Heart left ventricle (tissue), 16 donors: Measurements from ENCODE around the gene DR1. TPM values are rescaled to one million over a fixed set of nuclear protein-coding genes. Genes with fewer than 3 reads are reported as not detected.

ENCODE experiments used
- ATAC-seq, 4 donors: fragments of 200-7000 bp; cut with Tn5 transposase; one replicate each; pipeline ENCODE4 v1.9.1; 2020 to 2022; ENCODE audit warnings: moderate library complexity in 4 of 4, mild to moderate bottlenecking in 3 of 4, moderate number of reproducible peaks in 1 of 4
- DNase-seq, 5 donors: peaks; one replicate each; pipeline ENCODE4 v3.0.0-alpha.2; 2020
- H3K27ac ChIP-seq, 12 donors: fragments of 200-600 bp; sonication (generic) in 4 of 12; one replicate each; pipeline versions ENCODE4 v1.5.0 to v1.8.0; 2016 to 2022; ENCODE audit warnings: mild to moderate bottlenecking in 2 of 12
- H3K27me3 ChIP-seq, 9 donors: fragments of 200-600 bp; sonication (generic) in 2 of 9; one replicate each; pipeline versions ENCODE4 v1.5.1 to v1.8.0; 2016 to 2022; ENCODE audit warnings: mild to moderate bottlenecking in 3 of 9
- H3K36me3 ChIP-seq, 9 donors: fragments of 200-600 bp; sonication (generic) in 2 of 9; one replicate each; pipeline versions ENCODE4 v1.5.0 to v1.8.0; 2018 to 2022; ENCODE audit warnings: mild to moderate bottlenecking in 2 of 9
- H3K4me1 ChIP-seq, 12 donors: fragments of 200-600 bp; sonication (generic) in 4 of 12; one replicate each; pipeline versions ENCODE4 v1.5.0 to v1.8.0; 2016 to 2022; ENCODE audit warnings: mild to moderate bottlenecking in 3 of 12
- H3K4me3 ChIP-seq, 12 donors: fragments of 200-600 bp; sonication (generic) in 4 of 12; one replicate each; pipeline versions ENCODE4 v1.5.0 to v1.8.0; 2017 to 2022; ENCODE audit warnings: mild to moderate bottlenecking in 9 of 12, moderate library complexity in 4 of 12
- H3K9me3 ChIP-seq, 12 donors: fragments of 200-600 bp; sonication (generic) in 4 of 12; one replicate each; pipeline versions ENCODE4 v1.5.0 to v1.8.0; 2016 to 2022; ENCODE audit warnings: mild to moderate bottlenecking in 1 of 12
- POLR2A ChIP-seq, 2 donors: fragments of 450-650 bp; IDR thresholded peaks; one replicate each; pipeline ENCODE4 v1.6.1; 2017; ENCODE audit warnings: antibody characterized with exemption in 2 of 2, mild to moderate bottlenecking in 2 of 2, moderate library complexity in 2 of 2
- WGBS, 4 donors: extraction: QIAGEN DNeasy Blood & Tissue Kit in 2 of 4; methylation state at CpG; one replicate each; pipeline versions ENCODE4 v1.1.5 to v1.1.7; 2013 to 2018; 5-methylcytosine and 5-hydroxymethylcytosine counted together
- intact Hi-C, 10 donors: fragments of 100-400 bp; cut with DNase I; formaldehyde crosslinking; loops; one replicate each; pipeline versions ENCODE4 v1.11.1 to v1.14.2; 2022
- polyA plus RNA-seq, 2 donors: library from polyadenylated mRNA; stranded (reverse); fragments of 200-250 nt; gene quantifications; one replicate each; pipeline ENCODE4 v1.2.3, GENCODE V29; 2013
- total RNA-seq, 9 donors: library from RNA; depleted of rRNA in 2 of 9; stranded (reverse); fragments of >200 nt in 2 of 9; fragmentation: NEBNext Ultra II Directional in 3 of 9; extraction: Animal tissue kit (Norgen Biotek cat#: 25700) in 3 of 9; gene quantifications; one replicate each; pipeline versions ENCODE4 v1.1.0 to v1.2.4, GENCODE V29; 2016 to 2023
- TF ChIP-seq, protein P1 (sequence below), 12 donors: fragments of 200-600 bp; sonication (generic) in 4 of 12; IDR thresholded peaks; one replicate each; pipeline versions ENCODE4 v1.5.0 to v1.8.0; 2018 to 2022; ENCODE audit warnings: antibody characterized with exemption in 12 of 12, mild to moderate bottlenecking in 5 of 12
- donor health status: ischemic (EF 13 %, LVEDD 7.1; RV severe dilation, severe dysfunction).
- donor health status: healthy with polysubstance abuse.
- donor health status: DM: no; HTN: yes; CAD: no.
- donor health status: DM: no; HTN: no; CAD: no.
- donor health status: ischemic (EF 25% LVEDD 6.9; RV normal size, moderate dysfunction).
- donor health status: ischemic (EF 25% LVEDD 5.7; RV mildly dilated, moderate dysfunction).
- donor health status: healthy.
- donor health status: DM: yes; HTN: yes; CAD: no.
- donor health status: ischemic (EF 35%, LVEDD 5.7; RV mildly dilated, moderate dysfunction).
- donor health status: nonischemic (EF 11% LVEDD 7.7; RV severe dilation, severe dysfunction).
- donor health status: DM: yes; HTN: yes; CAD: no.
- donor health status: PGD.
- donor health status: ischemic (EF 29% LVEDD 5.4; RV normal size, mild dysfunction).
- donor health status: nonischemic (EF 23%, LVEDD 6.1; RV moderate dilation, normal function).

The DR1 gene
- total and polyA plus RNA-seq, 11 donors, result 4.6 to 45.1 (median 33.4) TPM

DNA sequence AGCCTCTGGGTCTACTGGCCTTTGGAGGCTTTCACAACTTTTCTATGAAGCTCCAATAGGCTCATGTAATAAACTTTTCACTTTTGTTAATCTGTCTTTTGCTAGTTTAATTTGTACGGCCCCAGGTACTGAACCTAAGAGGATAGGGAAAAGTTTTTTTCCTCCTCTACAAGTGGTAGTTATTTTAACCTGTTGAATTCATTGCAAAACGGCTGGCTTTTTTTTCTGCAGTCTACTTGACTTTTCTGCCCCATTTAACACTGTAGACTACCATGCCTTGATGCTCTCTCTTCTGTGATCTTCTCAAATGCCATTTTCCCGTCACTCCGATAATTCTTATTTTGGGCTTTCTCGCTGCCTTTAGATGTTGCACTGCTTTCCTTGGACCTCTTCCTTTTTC, 43.6 kb upstream of the DR1 start:
- H3K4me3 ChIP-seq, result no peak overlapping the region
- 82 to 88% (median 86%) methylated on average over 5 of the region's 5 CpGs for WGBS, 4 donors
- no peak overlapping the region for H3K27ac ChIP-seq
- intact Hi-C loops, result loop anchor here in 9 of 10 donors (5.0 to 10.0 kb wide), 8 partner anchors 123 to 573 kb away; partner anchors contain the start of gene DNTTIP2 (in 1 of the 9)
- peaks cover 0 to 4% (median 0%) of the 10 kb centered on the region in 12 donors for H3K4me1 ChIP-seq
- no peaks in the 10 kb centered on the region for H3K27me3 ChIP-seq
- TF ChIP-seq POLR2A (IDR thresholded peaks at IDR 0.05), result no peak
- TF ChIP-seq, protein P1, sequence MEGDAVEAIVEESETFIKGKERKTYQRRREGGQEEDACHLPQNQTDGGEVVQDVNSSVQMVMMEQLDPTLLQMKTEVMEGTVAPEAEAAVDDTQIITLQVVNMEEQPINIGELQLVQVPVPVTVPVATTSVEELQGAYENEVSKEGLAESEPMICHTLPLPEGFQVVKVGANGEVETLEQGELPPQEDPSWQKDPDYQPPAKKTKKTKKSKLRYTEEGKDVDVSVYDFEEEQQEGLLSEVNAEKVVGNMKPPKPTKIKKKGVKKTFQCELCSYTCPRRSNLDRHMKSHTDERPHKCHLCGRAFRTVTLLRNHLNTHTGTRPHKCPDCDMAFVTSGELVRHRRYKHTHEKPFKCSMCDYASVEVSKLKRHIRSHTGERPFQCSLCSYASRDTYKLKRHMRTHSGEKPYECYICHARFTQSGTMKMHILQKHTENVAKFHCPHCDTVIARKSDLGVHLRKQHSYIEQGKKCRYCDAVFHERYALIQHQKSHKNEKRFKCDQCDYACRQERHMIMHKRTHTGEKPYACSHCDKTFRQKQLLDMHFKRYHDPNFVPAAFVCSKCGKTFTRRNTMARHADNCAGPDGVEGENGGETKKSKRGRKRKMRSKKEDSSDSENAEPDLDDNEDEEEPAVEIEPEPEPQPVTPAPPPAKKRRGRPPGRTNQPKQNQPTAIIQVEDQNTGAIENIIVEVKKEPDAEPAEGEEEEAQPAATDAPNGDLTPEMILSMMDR (IDR thresholded peaks at IDR 0.05), result no peak
- no peak for ATAC-seq
- H3K36me3 ChIP-seq, result peaks cover 0 to 25% (median 3%) of the 10 kb centered on the region in 9 donors
- H3K9me3 ChIP-seq, result no peaks in the 10 kb centered on the region
- DNase-seq, result no peak

DNA sequence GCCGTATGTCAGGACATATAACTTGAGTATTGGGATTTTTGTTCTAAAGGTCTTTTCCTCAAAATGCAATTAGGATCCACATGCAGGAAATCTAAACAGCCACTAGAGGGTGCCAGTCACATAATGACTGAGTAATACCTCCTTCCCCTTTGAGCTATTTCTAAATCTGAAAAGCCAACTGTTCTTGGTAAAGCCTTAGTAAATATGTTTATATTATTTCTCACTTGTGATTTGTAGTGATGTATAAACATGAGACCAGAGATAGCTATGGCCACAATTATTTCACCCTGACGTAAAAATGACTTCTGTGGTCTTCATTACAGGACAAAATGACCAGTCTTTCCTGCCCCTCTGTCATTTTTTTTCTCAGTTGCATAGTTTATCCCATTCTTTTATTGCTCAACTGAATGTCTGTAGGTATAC, 41.0 kb upstream of the DR1 start:
- H3K4me3 ChIP-seq, result no peak overlapping the region
- peaks cover 0 to 25% (median 1%) of the 10 kb centered on the region in 9 donors for H3K36me3 ChIP-seq
- ATAC-seq, result peak in 3 of 4 donors; percentile 65 to 74 (median 70)
- intact Hi-C loops, result loop anchor here (2.0 to 10.0 kb wide), 13 partner anchors 43 to 570 kb away; partner anchors contain the start of genes DR1 (in 2 of the 10) and DNTTIP2 (in 1 of the 10)
- peaks cover 0 to 5% (median 0%) of the 10 kb centered on the region in 12 donors for H3K4me1 ChIP-seq
- no peaks in the 10 kb centered on the region for H3K9me3 ChIP-seq
- DNase-seq, result peak in 2 of 5 donors; percentile 30 to 41
- no peak overlapping the region for H3K27ac ChIP-seq
- no peak for TF ChIP-seq POLR2A (IDR thresholded peaks at IDR 0.05)
- TF ChIP-seq, protein P1 (IDR thresholded peaks at IDR 0.05), result peak; percentile 80 to 96 (median 90)
- WGBS, 4 donors, result 29 to 36% (median 35%) methylated on average over 2 of the region's 2 CpGs
- no peaks in the 10 kb centered on the region for H3K27me3 ChIP-seq

DNA sequence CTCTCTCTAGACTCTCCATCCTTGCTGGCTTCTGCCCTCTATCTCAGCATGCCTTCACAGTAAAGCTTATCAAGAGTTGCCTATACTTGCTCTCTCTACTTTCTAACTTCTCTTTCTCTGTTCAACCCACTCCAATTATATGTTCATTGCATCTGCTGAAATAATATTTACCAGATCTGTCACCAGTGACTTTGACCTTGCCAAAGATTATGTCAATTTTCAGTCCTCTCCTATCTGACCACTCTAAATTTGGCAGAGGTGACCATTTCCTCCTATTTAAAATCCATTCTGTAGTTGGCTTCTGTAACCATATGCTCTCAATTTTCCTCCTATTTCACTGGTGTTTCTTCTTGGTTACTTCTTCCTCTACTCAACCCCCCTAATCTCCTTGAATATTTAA, 38.8 kb upstream of the DR1 start:
- DNase-seq, result no peak
- Histone ChIP-seq H3K4me1 (peaks cover 0 to 5% (median 0%) of the 10 kb centered on the region in 12 donors), H3K27me3 (no peaks in the 10 kb centered on the region), H3K4me3 (no peak overlapping the region), H3K27ac (no peak overlapping the region), H3K9me3 (no peaks in the 10 kb centered on the region), H3K36me3 (peaks cover 0 to 19% (median 0%) of the 10 kb centered on the region in 9 donors)
- no peak for ATAC-seq
- intact Hi-C loops, result loop anchor here (5.0 to 10.0 kb wide), 10 partner anchors 40 to 568 kb away; partner anchors contain the start of genes DR1 (in 2 of the 10) and DNTTIP2 (in 1 of the 10)
- no peak for TF ChIP-seq POLR2A (IDR thresholded peaks at IDR 0.05)
- TF ChIP-seq, protein P1 (IDR thresholded peaks at IDR 0.05), result no peak

DNA sequence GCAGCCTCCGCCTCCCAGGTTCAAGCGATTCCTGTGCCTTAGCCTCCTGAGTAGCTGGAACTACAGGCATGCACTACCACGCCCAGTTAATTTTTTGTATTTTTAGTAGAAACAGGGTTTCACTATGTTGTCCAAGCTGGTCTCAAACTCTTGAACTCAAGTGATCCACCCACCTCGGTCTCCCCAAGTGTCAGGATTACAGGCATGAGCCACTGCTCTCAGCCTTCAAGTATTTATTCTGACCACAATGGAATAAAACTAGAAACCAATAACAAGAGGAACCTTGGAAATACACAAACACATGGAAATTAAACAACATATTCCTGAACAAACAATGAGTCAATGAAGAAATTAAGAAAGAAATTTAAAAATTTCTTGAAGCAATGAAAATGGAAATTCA, 32.7 kb upstream of the DR1 start:
- H3K4me1 ChIP-seq, result peaks cover 0 to 3% (median 0%) of the 10 kb centered on the region in 12 donors
- no peak overlapping the region for H3K4me3 ChIP-seq
- ATAC-seq (no peak), DNase-seq (no peak)
- H3K27ac ChIP-seq, result no peak overlapping the region
- intact Hi-C loops, result no loop called here
- 70 to 74% (median 72%) methylated on average over 4 of the region's 4 CpGs for WGBS, 4 donors
- H3K36me3 ChIP-seq, result peaks cover 0 to 16% (median 0%) of the 10 kb centered on the region in 9 donors
- H3K27me3 ChIP-seq, result no peaks in the 10 kb centered on the region
- TF ChIP-seq POLR2A (IDR thresholded peaks at IDR 0.05), result no peak
- TF ChIP-seq, protein P1 (IDR thresholded peaks at IDR 0.05), result no peak
- H3K9me3 ChIP-seq, result no peaks in the 10 kb centered on the region
